GM18520 (cell line): Measurements from ENCODE around the gene RNU7-1.

Experiments used
- ATAC-seq: cut with Tn5 transposase; IDR thresholded peaks from one replicate; pipeline ENCODE4 v1.9.1; 2021; ENCODE audit not compliant: unreplicated experiment

The RNU7-1 gene

GRCh38 chr12:6936636-6937480, 6.8 kb upstream of the RNU7-1 start:
- no peak for ATAC-seq

GRCh38 chr12:6937481-6938352, 5.9 kb upstream of the RNU7-1 start:
- peak; percentile 92 for ATAC-seq

GRCh38 chr12:6938353-6939190, 5.0 kb upstream of the RNU7-1 start:
- ATAC-seq: no peak

- ATAC-seq: no peak
These were observed 4.5 kb upstream of the RNU7-1 start for GRCh38 chr12:6939191-6939540.

GRCh38 chr12:6941267-6941666, 2.3 kb upstream of the RNU7-1 start:
- ATAC-seq: no peak

- no peak for ATAC-seq
These were observed 1.8 kb upstream of the RNU7-1 start for GRCh38 chr12:6941782-6942181.

- ATAC-seq: no peak
These were observed 1.3 kb upstream of the RNU7-1 start for GRCh38 chr12:6942331-6942665.

GRCh38 chr12:6943389-6943721, 261 bp upstream of the RNU7-1 start:
- ATAC-seq: peak; percentile 2

- peak; percentile 28 for ATAC-seq
These were observed 968 bp downstream of the RNU7-1 start for GRCh38 chr12:6944381-6945186.

GRCh38 chr12:6945613-6946012, 2.0 kb downstream of the RNU7-1 start:
- ATAC-seq: no peak

- no peak for ATAC-seq
These were observed 2.7 kb downstream of the RNU7-1 start for GRCh38 chr12:6946033-6946919.

GRCh38 chr12:6946920-6947374, 3.3 kb downstream of the RNU7-1 start:
- ATAC-seq: no peak

- no peak for ATAC-seq
These were observed 4.0 kb downstream of the RNU7-1 start for GRCh38 chr12:6947615-6948014.

- no peak for ATAC-seq
These were observed 5.4 kb downstream of the RNU7-1 start for GRCh38 chr12:6948873-6949594.

- no peak for ATAC-seq
These were observed 6.8 kb downstream of the RNU7-1 start for GRCh38 chr12:6950401-6950801.

- ATAC-seq: no peak
These were observed 7.4 kb downstream of the RNU7-1 start, which contains the start of gene PTPN6 for GRCh38 chr12:6950811-6951540. Gene PTPN6, plus strand, starts transcription at chr12:6951356. Its CDS starts 157 bp downstream, at chr12:6951513.

- no peak for ATAC-seq
These were observed 8.0 kb downstream of the RNU7-1 start for GRCh38 chr12:6951551-6952120.
